ENCODE results near the gene DNAJC8.

Gene DNAJC8

GRCh38 chr1:28235755-28236655 is 3.2 kb upstream of the DNAJC8 start, which contains the start of gene ATP5IF1:
Gene ATP5IF1, plus strand, starts transcription at chr1:28236124. Its CDS starts 60 bp downstream, at chr1:28236184.
- no peaks in the 10 kb centered on the region for H3K27me3 ChIP-seq (ENCODE audit: control insufficient read depth, low read length)
- no peaks in the 10 kb centered on the region; the same call in 1 of the 2 replicates for H4K20me1 ChIP-seq (ENCODE audit: control insufficient read depth, insufficient read depth, low read depth, low read length)
- H3K27ac ChIP-seq (ENCODE audit: low read depth, low read length) = peak within 1 kb of the TSS; percentile 72
- H3K9me3 ChIP-seq (ENCODE audit: control insufficient read depth, insufficient read depth, low read length) = no peaks in the 10 kb centered on the region
- peaks cover 52% of the 10 kb centered on the region for H3K79me2 ChIP-seq (ENCODE audit: control insufficient read depth, low read length)
- peak within 1 kb of the TSS; percentile 98 for H3K4me2 ChIP-seq (ENCODE audit: low read length)
- H3K4me3 ChIP-seq (ENCODE audit: low read length) = peak within 1 kb of the TSS; percentile 96
- H3F3A ChIP-seq (ENCODE audit: control insufficient read depth, insufficient read depth) = peaks cover 37% of the 10 kb centered on the region
- H3K4me1 ChIP-seq (ENCODE audit: control insufficient read depth, low read length) = peaks cover 78% of the 10 kb centered on the region
- H3K36me3 ChIP-seq (ENCODE audit: control insufficient read depth, low read length) = peaks cover 47% of the 10 kb centered on the region
- TF ChIP-seq, protein P1, sequence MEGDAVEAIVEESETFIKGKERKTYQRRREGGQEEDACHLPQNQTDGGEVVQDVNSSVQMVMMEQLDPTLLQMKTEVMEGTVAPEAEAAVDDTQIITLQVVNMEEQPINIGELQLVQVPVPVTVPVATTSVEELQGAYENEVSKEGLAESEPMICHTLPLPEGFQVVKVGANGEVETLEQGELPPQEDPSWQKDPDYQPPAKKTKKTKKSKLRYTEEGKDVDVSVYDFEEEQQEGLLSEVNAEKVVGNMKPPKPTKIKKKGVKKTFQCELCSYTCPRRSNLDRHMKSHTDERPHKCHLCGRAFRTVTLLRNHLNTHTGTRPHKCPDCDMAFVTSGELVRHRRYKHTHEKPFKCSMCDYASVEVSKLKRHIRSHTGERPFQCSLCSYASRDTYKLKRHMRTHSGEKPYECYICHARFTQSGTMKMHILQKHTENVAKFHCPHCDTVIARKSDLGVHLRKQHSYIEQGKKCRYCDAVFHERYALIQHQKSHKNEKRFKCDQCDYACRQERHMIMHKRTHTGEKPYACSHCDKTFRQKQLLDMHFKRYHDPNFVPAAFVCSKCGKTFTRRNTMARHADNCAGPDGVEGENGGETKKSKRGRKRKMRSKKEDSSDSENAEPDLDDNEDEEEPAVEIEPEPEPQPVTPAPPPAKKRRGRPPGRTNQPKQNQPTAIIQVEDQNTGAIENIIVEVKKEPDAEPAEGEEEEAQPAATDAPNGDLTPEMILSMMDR (IDR thresholded peaks at IDR 0.05; ENCODE audit: low read depth, low read length, poor library complexity, severe bottlenecking) = no peak
- TF ChIP-seq EZH2phosphoT487 (IDR thresholded peaks at IDR 0.05; ENCODE audit: borderline replicate concordance, low read length) = no peak
- no peaks in the 10 kb centered on the region for H3K9me2 ChIP-seq (replicated peaks; ENCODE audit: control insufficient read depth, low read length)

DNA sequence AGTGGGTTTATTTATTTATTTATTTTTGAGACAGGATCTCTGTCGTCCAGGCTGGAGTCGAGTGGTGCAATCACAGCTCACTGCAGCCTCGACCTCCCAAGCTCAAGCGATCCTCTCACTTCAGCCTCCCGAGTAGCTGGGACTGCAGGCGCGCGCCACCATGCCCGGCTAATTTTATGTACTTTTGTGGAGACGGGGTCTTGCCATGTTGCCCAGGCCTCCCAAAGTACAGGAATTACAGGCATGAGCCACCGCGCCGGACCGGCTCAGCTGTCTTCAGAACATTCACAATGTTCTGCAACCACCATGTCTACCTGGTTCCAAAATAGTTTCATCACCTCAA is 406 bp upstream of the DNAJC8 start:
- H3K4me3 ChIP-seq (ENCODE audit: low read length) = peak overlapping the region; percentile 97; the same call in 1 of the 2 replicates
- peak overlapping the region; percentile 37 for H3K4me2 ChIP-seq (ENCODE audit: low read length)
- peaks cover 54% of the 10 kb centered on the region for H3K4me1 ChIP-seq (ENCODE audit: control insufficient read depth, low read length)

GRCh38 chr1:28229996-28230395 is 2.8 kb downstream of the DNAJC8 start:
- H3K9me2 ChIP-seq (replicated peaks; ENCODE audit: control insufficient read depth, low read length) = no peaks in the 10 kb centered on the region
- peaks cover 8% of the 10 kb centered on the region for H3F3A ChIP-seq (ENCODE audit: control insufficient read depth, insufficient read depth)
- no peak overlapping the region for H3K4me3 ChIP-seq (ENCODE audit: low read length)
- no peaks in the 10 kb centered on the region for H4K20me1 ChIP-seq (ENCODE audit: control insufficient read depth, insufficient read depth, low read depth, low read length)
- H3K27me3 ChIP-seq (ENCODE audit: control insufficient read depth, low read length) = no peaks in the 10 kb centered on the region
- H3K79me2 ChIP-seq (ENCODE audit: control insufficient read depth, low read length) = peaks cover 53% of the 10 kb centered on the region
- H3K27ac ChIP-seq (ENCODE audit: low read depth, low read length) = no peak overlapping the region
- peaks cover 60% of the 10 kb centered on the region for H3K36me3 ChIP-seq (ENCODE audit: control insufficient read depth, low read length)
- H3K9me3 ChIP-seq (ENCODE audit: control insufficient read depth, insufficient read depth, low read length) = no peaks in the 10 kb centered on the region
- TF ChIP-seq, protein P1 (IDR thresholded peaks at IDR 0.05; ENCODE audit: low read depth, low read length, poor library complexity, severe bottlenecking) = no peak
- no peak for TF ChIP-seq EZH2phosphoT487 (IDR thresholded peaks at IDR 0.05; ENCODE audit: borderline replicate concordance, low read length)
- peaks cover 32% of the 10 kb centered on the region for H3K4me1 ChIP-seq (ENCODE audit: control insufficient read depth, low read length)
- H3K4me2 ChIP-seq (ENCODE audit: low read length) = no peak overlapping the region

More for the DNA sequence above, 406 bp upstream of the DNAJC8 start:
- TF ChIP-seq, protein P1 (IDR thresholded peaks at IDR 0.05; ENCODE audit: low read depth, low read length, poor library complexity, severe bottlenecking) = no peak
- TF ChIP-seq EZH2phosphoT487 (IDR thresholded peaks at IDR 0.05; ENCODE audit: borderline replicate concordance, low read length) = no peak
- peaks cover 75% of the 10 kb centered on the region for H3K79me2 ChIP-seq (ENCODE audit: control insufficient read depth, low read length)
- no peaks in the 10 kb centered on the region for H3K9me3 ChIP-seq (ENCODE audit: control insufficient read depth, insufficient read depth, low read length)
- H3K27me3 ChIP-seq (ENCODE audit: control insufficient read depth, low read length) = no peaks in the 10 kb centered on the region
- H3K9me2 ChIP-seq (replicated peaks; ENCODE audit: control insufficient read depth, low read length) = no peaks in the 10 kb centered on the region
- H3K27ac ChIP-seq (ENCODE audit: low read depth, low read length) = no peak overlapping the region
- H4K20me1 ChIP-seq (ENCODE audit: control insufficient read depth, insufficient read depth, low read depth, low read length) = no peaks in the 10 kb centered on the region; the same call in 1 of the 2 replicates
- H3F3A ChIP-seq (ENCODE audit: control insufficient read depth, insufficient read depth) = peaks cover 19% of the 10 kb centered on the region
- peaks cover 53% of the 10 kb centered on the region for H3K36me3 ChIP-seq (ENCODE audit: control insufficient read depth, low read length)

Measured in DOHH2 (cell line).